NCI-H460 (cell line): ENCODE data around the gene TNFRSF13B. TPM values are rescaled to one million over a fixed set of nuclear protein-coding genes. Genes with fewer than 3 reads are reported as not detected.
"Not testable (repeated sequence)": the region's sequence is repeated elsewhere in the genome, so short reads cannot be mapped to it uniquely, and the experiment has no call there.

Experiments used
- DNase-seq: peaks from one replicate; pipeline ENCODE4 v3.0.0-alpha.2; 2016; ENCODE audit warnings: low read depth; ENCODE audit errors: extremely low read depth
- total RNA-seq: library from RNA; depleted of rRNA; stranded (reverse); fragments of >200 nt; shearing (Covaris generic); gene quantifications from 2 replicates; pipeline ENCODE4 v1.2.3, GENCODE V29; 2014

The TNFRSF13B gene
- total RNA-seq, 1 experiment from 2014 or later, result not detected

- peak; percentile 7 for DNase-seq
Observed at GRCh38 chr17:16987830-16988601, 16.1 kb upstream of the TNFRSF13B start.

DNA sequence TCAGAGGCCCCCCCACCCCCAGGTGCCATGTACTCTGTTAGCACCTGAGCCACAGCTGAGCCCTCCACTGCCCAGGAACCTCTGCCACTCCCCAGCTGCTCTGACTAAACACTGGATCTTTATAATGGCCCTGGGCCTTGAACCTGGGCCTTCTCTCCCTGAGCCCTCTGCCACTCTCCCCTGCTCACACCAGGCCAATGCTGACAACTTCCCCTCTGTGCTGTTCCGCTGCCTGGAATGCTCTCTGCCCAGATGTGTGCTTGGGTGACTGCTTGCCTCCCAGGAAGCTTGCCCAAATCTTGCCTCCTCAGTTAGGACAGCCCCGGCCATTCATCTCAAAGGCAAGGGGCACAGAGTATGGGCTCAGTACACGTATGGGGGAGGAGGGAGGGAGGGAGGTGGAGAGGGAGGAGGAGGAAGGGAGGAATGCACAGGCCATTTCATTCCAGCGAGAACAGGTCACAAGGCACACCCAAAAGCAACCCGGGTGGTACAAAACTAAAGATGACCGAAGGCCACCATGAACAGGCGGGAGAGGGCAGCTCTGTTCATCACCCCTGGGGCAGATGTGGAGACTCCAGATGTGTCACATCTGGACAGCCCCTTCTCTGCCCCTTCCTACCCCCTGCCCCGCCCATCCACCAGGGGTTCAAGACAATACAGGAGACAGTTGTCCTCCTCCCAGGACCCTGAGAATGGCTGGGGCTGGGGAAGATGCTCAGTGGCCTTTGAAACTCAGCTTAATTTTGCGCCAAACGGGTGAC lies 15.3 kb upstream of the TNFRSF13B start:
- no peak for DNase-seq

- DNase-seq, result no peak
Observed at GRCh38 chr17:16986391-16986790, 14.5 kb upstream of the TNFRSF13B start.

DNA sequence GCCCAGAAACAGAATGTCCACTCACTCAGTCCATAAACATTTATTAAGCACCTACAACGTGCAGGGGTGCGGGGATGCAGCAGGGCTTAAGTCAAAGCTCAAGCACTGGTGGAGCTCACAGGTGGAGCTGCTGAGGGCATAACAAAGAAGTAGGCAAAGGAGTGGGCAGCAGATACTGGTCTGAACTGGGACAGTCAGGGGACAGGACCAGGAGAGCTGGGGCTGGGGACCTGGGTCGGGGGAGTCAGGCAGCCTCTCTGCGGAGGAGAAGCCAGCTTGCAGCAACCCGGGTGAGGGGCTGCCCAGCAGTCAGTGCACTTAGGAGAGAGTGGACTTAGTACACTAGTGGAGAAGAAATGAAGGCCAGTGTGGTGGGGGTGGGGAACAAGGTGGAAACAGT lies 10.0 kb upstream of the TNFRSF13B start:
- no peak for DNase-seq

DNA sequence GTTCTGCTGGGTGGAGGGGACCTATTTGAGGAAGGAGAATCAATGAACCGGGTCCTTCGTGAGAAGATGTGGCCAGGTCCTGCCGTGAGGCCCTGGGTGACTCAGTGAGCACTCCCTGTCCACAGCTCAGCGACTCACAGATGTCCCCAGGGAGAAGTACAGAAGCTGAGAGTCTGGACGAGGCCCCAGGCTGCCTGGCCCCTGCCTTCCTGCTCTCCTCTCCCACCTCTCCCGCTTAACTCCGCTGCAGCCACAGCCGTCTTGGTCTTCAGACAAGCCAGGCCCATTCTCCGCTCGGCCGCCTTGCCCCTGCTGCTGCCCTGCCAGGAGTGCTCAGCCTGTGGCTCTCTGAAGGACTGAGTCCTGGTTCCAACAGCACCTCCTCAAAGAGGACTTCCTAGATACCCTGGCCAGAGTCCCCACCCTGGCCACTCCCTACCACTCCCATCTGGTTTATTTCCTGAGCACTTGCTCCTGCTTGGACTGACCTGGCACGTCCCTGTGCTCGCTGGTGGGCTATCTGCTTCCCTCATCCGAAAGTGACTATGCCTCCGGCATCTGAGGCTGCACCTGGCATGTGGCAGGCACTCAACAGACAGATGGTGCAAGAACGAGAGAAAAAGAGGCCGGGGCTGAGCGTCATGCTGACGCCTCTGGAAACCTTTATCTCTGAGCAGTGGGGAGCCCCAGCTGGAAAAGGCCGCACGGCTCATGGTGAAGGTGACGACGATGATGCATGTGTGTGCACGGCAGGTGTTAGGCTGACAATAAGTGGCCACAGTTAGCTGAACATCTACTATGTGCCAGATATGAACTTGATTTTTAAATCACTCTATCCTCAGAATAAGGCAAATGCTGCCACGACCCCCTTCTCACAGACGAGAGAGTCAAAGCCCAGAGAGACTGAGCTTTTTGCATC lies 9.2 kb upstream of the TNFRSF13B start:
- DNase-seq, result no peak

DNA sequence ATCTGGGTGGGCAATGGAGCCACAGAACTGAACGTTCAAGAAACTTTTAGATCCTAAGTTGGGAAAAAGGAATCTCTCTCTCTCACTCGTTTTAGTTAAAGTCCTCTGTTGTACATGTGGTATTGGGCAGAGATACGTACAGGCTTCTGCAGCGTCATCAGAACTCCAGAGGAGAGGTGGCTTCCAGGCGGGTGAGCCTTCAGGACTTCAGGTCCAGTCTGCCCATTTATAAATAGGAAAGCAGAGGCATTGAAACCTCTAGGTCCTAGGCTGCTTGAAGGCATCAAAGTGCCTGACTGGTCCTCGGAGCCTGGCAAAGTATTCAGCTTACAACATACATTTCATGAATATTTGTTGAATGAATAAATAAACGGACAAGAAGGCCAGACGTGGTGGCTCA lies 8.1 kb upstream of the TNFRSF13B start:
- no peak for DNase-seq

- not testable (repeated sequence) for DNase-seq
Observed at GRCh38 chr17:16979237-16979823, 7.4 kb upstream of the TNFRSF13B start.

- DNase-seq, result no peak
Observed at GRCh38 chr17:16977932-16978331, 6.0 kb upstream of the TNFRSF13B start.

GRCh38 chr17:16976725-16977550 lies 5.0 kb upstream of the TNFRSF13B start:
- no peak for DNase-seq

GRCh38 chr17:16975744-16976625 lies 4.1 kb upstream of the TNFRSF13B start:
- DNase-seq, result no peak

DNA sequence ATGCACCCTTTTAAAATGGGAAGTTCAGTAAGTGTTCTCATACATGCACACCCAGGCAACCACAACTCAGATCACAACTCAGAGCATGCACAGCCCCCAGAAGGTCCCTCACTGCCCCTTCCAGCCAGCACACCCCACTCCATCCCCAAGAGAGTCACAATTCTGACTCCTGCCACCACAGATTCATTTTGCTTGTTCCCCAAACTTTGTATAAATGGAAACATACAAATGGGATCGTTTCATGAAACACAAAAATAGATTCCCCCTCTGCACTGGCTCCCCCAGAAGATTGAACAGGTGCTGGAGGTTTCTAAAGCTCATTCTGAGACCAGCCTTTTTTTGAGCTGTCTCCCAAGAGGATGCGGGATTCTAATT lies 3.3 kb upstream of the TNFRSF13B start:
- no peak for DNase-seq

DNA sequence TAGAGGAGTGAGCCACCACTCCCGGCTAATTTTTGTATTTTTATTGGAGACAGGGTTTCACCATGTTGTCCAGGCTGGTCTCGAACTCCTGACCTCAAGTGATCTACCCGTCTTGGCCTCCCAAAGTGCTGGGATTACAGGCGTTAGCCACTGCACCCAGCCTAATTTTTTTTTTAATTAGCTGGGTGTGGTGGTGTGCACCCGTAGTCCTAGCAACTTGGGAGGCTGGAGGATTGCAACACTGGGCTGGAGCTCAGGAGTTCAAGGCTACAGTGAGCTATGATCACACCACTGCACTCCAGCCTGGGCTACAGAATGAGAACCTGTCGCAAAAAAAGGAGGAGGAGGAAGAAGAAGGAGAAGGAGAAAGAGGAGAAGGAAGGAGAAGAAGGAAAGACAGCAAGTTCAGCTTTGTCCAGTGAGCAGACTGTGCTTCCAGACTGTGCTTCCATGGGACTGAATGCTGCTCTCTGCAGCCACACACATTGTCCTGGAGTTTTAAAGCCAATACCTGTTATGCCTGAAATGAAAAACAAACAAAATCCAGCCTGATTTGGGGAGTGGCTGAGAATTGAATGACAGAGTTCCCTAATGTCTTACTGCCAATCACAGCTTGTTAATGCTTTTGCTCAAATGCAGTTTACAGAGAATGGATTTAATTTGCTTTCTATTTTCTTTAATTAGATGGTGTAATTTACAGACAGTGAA lies 2.8 kb upstream of the TNFRSF13B start:
- DNase-seq, result no peak

- no peak for DNase-seq
Observed at GRCh38 chr17:16973760-16974540, 2.0 kb upstream of the TNFRSF13B start.

DNA sequence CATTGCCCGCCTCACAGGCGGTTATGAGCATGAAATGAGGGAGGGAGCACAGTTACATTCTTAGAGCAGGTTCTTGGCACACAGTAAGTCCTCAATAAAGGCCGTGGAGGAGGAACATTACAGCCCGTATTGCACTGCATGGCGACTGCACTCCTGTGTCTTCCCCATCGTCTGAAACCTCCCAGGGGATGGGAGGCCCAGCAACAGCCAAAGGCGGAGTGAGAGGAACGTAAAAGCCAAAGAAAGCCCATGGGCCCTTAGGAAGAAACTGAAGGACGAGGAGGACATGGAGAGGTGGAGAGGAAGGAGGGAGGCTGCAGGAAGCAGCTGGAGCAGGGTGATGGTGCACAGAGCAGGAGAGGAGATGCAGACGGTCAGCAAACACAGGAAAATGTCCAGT lies 1.1 kb upstream of the TNFRSF13B start:
- not testable (repeated sequence) for DNase-seq

GRCh38 chr17:16972346-16972745 lies 428 bp upstream of the TNFRSF13B start:
- no peak for DNase-seq

DNA sequence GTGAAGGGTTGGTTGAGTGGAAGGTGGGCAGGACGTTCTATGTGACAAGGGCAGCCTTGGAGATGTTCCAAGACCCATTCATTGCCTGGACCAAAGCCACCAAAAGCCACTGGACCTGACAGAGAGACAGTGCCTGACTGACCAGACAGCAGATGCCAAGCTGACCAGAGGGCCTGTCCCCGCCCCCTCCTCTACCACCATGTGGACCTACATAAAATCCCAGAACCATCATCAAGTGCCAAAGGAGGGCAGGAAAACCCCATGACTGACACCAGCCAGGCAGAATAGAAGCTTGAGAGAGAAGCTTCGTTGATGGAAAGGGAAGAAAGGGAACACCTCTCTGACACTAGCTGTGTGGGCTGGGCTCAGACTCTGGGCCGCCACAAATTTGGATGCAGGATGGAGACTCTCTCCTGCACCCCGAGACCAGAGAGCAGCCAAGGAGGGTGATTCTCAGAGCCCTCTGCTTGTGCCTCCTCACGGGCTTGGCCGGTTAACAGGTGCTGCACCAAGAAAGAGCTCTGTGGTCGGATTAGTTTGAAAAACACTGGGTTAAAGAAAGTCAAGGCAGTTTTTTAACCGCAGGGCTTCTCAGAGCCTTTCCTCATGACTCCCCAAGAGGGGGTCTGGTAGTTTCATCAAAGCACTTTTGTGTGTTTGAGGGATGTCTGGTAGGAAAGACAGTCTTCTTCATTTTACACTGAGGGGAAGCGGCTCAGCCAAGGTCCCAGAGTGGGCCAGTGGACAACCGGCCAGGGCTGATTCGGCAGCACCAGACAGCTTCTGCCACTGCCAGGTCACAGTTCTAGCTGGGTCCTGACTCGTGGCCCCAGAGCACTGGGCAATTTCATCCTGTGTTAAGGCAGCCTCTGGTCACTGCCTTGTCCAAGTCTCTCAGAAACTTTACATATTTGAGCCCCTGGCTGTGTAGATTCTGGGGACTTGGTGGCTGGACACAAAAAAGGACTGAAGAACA lies 1.7 kb downstream of the TNFRSF13B start:
- no peak for DNase-seq
